ENCODE data around the gene CD6. TPM values are rescaled to one million over a fixed set of nuclear protein-coding genes. Genes with fewer than 3 reads are reported as not detected.

The CD6 gene
- total and polyA plus RNA-seq, 9 donors: 0.42 to 3.4 (median 0.69) TPM

DNA sequence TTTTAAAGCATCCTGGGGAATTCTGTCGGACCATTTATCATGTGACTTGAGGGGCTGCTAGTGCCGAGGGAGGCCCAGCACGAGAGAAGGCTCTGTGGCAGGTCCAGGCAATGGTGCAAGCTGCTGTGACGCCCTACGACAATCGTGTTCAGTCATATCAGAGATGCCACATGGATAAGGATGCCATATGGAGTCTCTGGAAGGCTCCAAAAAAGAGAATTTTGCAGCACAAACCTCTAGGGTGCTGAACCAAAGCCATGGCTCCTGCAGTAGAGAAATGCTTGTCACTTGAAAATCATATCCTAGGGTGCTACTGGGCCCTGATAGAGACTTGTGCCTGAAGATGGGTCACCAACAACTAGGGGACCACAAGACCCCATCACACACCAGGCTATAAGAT is 6.7 kb upstream of the CD6 start:
- TF ChIP-seq EP300 (IDR thresholded peaks at IDR 0.05) (no peak), POLR2A (IDR thresholded peaks at IDR 0.05) (no peak)
- TF ChIP-seq, protein P1, sequence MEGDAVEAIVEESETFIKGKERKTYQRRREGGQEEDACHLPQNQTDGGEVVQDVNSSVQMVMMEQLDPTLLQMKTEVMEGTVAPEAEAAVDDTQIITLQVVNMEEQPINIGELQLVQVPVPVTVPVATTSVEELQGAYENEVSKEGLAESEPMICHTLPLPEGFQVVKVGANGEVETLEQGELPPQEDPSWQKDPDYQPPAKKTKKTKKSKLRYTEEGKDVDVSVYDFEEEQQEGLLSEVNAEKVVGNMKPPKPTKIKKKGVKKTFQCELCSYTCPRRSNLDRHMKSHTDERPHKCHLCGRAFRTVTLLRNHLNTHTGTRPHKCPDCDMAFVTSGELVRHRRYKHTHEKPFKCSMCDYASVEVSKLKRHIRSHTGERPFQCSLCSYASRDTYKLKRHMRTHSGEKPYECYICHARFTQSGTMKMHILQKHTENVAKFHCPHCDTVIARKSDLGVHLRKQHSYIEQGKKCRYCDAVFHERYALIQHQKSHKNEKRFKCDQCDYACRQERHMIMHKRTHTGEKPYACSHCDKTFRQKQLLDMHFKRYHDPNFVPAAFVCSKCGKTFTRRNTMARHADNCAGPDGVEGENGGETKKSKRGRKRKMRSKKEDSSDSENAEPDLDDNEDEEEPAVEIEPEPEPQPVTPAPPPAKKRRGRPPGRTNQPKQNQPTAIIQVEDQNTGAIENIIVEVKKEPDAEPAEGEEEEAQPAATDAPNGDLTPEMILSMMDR (IDR thresholded peaks at IDR 0.05): no peak
- no peak for DNase-seq
- Histone ChIP-seq H3K36me3 (no peaks in the 10 kb centered on the region), H3K27ac (no peak overlapping the region), H3K27me3 (no peaks in the 10 kb centered on the region), H3K9me3 (no peaks in the 10 kb centered on the region), H3K4me1 (ENCODE audit: insufficient read depth) (no peaks in the 10 kb centered on the region), H3K4me3 (no peak overlapping the region)
- intact Hi-C loops (cut with DNase I): no loop called here
- 78 to 81% (median 78%) methylated on average over 6 of the region's 6 CpGs for WGBS, 3 donors

DNA sequence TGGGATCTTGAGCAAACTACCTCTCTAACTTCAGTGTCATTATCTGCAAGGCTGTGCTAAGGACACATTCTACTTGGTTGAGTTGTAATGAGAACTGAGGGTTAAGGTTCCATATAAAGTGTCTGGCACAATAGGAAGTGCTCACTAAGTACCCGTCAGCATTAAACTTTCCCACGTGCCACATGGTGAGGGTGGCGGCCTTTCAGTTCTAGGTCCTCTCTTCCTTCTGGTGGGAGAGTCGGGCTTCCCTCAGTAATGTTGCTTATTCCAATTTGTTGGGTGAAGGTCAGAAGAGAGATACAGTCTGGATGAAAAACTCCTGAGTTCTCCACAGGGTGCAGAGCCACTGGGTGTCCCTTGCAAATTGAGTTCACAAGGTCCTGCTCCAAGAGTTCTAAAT is 4.6 kb upstream of the CD6 start:
- no peak overlapping the region for H3K4me3 ChIP-seq
- no peaks in the 10 kb centered on the region for H3K4me1 ChIP-seq (ENCODE audit: insufficient read depth)
- no peak for DNase-seq
- intact Hi-C loops (cut with DNase I): no loop called here
- 80 to 91% (median 90%) methylated on average over 4 of the region's 4 CpGs for WGBS, 3 donors
- H3K36me3 ChIP-seq: no peaks in the 10 kb centered on the region
- no peaks in the 10 kb centered on the region for H3K27me3 ChIP-seq
- no peaks in the 10 kb centered on the region for H3K9me3 ChIP-seq
- TF ChIP-seq, protein P1 (IDR thresholded peaks at IDR 0.05): no peak
- no peak for TF ChIP-seq POLR2A (IDR thresholded peaks at IDR 0.05)
- no peak for TF ChIP-seq EP300 (IDR thresholded peaks at IDR 0.05)
- H3K27ac ChIP-seq: no peak overlapping the region

DNA sequence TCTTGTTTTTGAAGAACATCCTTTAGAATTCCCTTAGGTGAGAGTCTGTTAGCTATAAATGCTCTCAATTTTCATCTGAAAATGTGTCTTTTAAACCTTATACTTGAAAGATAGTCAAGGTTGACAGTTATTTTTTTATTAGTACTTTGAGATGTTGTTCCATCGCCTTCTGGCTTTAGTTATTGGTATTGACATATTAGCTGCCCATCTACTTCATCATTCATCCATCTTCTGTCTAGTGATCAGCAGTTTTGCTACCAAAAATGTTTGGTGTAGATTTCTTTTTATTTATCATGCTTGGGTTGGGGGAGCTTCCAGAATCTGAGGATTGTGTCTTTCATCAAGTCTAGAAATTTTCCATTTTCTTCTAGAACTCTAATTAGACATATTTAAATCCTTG is 3.3 kb upstream of the CD6 start:
- no peak for DNase-seq
- H3K27me3 ChIP-seq: no peaks in the 10 kb centered on the region
- H3K36me3 ChIP-seq: no peaks in the 10 kb centered on the region
- H3K4me1 ChIP-seq (ENCODE audit: insufficient read depth): no peaks in the 10 kb centered on the region
- TF ChIP-seq EP300 (IDR thresholded peaks at IDR 0.05) (no peak), POLR2A (IDR thresholded peaks at IDR 0.05) (no peak)
- TF ChIP-seq, protein P1 (IDR thresholded peaks at IDR 0.05): no peak
- intact Hi-C loops (cut with DNase I): no loop called here
- H3K9me3 ChIP-seq: no peaks in the 10 kb centered on the region
- 48 to 99% (median 94%) methylated on average over 1 of the region's 1 CpG for WGBS, 3 donors
- H3K4me3 ChIP-seq: no peak overlapping the region
- H3K27ac ChIP-seq: no peak overlapping the region

- TF ChIP-seq, protein P1 (IDR thresholded peaks at IDR 0.05): peak; percentile 60 to 68 (median 68)
- TF ChIP-seq POLR2A (IDR thresholded peaks at IDR 0.05): no peak
- H3K4me1 ChIP-seq (ENCODE audit: insufficient read depth): no peaks in the 10 kb centered on the region
- no peak overlapping the region for H3K27ac ChIP-seq
- intact Hi-C loops (cut with DNase I): loop anchor here in 1 of 4 donors (2.0 kb wide), 1 partner anchor 158 kb away; no protein-coding TSS in a partner anchor
- H3K27me3 ChIP-seq: no peaks in the 10 kb centered on the region
- WGBS, 3 donors: 30 to 35% (median 30%) methylated on average over 9 of the region's 9 CpGs
- H3K36me3 ChIP-seq: no peaks in the 10 kb centered on the region
- H3K9me3 ChIP-seq: no peaks in the 10 kb centered on the region
- H3K4me3 ChIP-seq: no peak overlapping the region
- DNase-seq: peak in 4 of 5 donors; percentile 54 to 73 (median 60)
Observed at GRCh38 chr11:60970369-60970774, 1.1 kb upstream of the CD6 start.

Measured in ovary (tissue), 9 donors.